ENCODE measurements around the gene SIGLEC9. TPM values are rescaled to one million over a fixed set of nuclear protein-coding genes. Genes with fewer than 3 reads are reported as not detected.

SIGLEC9 gene
- under 1 TPM in 1 of 2 experiments, not detected in 1; 0.26 TPM for total RNA-seq

DNA sequence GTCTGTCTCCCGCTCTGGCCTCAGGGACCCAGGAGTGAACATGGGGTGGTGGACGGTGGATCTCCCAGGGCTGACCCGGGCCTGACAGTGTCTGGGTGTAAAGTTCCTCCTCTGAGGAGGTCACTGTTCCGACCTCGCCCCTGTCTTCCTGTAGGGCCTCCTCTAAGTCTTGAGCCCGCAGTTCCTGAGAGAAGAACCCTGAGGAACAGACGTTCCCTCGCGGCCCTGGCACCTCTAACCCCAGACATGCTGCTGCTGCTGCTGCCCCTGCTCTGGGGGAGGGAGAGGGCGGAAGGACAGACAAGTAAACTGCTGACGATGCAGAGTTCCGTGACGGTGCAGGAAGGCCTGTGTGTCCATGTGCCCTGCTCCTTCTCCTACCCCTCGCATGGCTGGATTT is at the start of gene SIGLEC9:
Gene SIGLEC9 (plus strand): TSS at position 178 of the 400 bp plus-strand sequence. CDS start 69 bp downstream, at position 247.
- Mint-ChIP-seq H3K4me3 (peak within 1 kb of the TSS; percentile 17), H3K9me3 (ENCODE audit: low read depth) (no peaks in the 10 kb centered on the region), H3K36me3 (no peaks in the 10 kb centered on the region), H3K4me1 (peaks cover 57% of the 10 kb centered on the region), H3K27me3 (peaks cover 25% of the 10 kb centered on the region), H3K27ac (peak within 1 kb of the TSS; percentile 80)
- DNase-seq: no peak
- CTCF ChIA-PET: interaction anchor here (1.1 kb wide), 1 partner anchor 135 kb away, joined by 3 read pairs; no protein-coding TSS in a partner anchor
- no peak for ATAC-seq

DNA sequence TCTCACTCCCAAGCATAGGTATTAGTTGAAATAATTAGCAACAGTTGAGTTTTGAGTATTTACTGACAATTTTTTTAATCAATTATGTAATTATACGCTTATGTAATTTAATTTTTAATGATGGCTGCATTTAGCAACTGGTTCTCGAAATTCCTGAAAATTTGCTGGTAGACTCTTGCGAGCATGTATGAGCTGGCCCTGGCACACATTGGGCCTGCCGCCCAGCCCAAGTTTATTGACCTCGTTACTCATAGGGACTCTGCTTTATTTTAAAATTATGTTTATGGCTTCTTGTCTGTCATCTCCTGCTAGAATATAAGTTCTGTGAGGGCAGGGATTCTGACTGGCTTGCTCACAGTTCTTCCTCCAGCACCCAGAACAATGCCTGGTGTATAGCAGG is 48.7 kb upstream of the SIGLEC9 start:
- peaks cover 8% of the 10 kb centered on the region for H3K27me3 Mint-ChIP-seq
- H3K9me3 Mint-ChIP-seq (ENCODE audit: low read depth): no peaks in the 10 kb centered on the region
- CTCF ChIA-PET: no interaction called here
- H3K27ac Mint-ChIP-seq: no peak overlapping the region
- ATAC-seq (no peak), DNase-seq (no peak)
- no peak overlapping the region for H3K4me3 Mint-ChIP-seq
- no peaks in the 10 kb centered on the region for H3K4me1 Mint-ChIP-seq
- no peaks in the 10 kb centered on the region for H3K36me3 Mint-ChIP-seq

DNA sequence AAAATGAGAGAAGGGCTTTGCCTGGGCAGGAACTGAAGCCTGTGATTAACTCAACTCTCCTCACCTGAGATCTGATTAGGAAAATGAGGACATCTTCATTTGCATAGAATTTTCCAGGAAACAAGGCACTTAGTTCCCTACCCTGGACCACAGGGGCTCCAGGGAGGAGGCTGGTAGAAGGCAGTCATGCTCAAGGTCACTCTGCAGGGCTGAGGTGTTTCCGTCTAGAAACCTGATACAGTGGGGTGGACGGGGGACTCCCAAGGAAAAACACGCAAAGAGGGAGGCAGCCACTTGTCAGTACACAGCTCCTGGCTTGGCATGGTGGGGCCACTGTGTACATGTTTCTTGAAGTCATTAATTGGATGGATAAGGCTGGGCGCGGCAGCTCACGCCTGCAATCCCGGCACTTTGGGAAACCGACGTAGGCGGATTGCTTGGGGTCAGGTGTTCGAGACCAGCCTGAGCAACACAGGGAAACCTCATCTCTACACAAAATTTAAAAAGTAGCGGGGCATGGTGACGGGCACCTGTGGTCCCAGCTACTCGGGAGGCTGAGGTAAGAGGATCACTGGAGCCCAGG is 48.0 kb upstream of the SIGLEC9 start:
- CTCF ChIA-PET: no interaction called here
- DNase-seq: no peak
- no peaks in the 10 kb centered on the region for H3K36me3 Mint-ChIP-seq
- no peaks in the 10 kb centered on the region for H3K4me1 Mint-ChIP-seq
- peaks cover 8% of the 10 kb centered on the region for H3K27me3 Mint-ChIP-seq
- ATAC-seq: no peak
- H3K4me3 Mint-ChIP-seq: no peak overlapping the region
- H3K9me3 Mint-ChIP-seq (ENCODE audit: low read depth): no peaks in the 10 kb centered on the region
- H3K27ac Mint-ChIP-seq: no peak overlapping the region

DNA sequence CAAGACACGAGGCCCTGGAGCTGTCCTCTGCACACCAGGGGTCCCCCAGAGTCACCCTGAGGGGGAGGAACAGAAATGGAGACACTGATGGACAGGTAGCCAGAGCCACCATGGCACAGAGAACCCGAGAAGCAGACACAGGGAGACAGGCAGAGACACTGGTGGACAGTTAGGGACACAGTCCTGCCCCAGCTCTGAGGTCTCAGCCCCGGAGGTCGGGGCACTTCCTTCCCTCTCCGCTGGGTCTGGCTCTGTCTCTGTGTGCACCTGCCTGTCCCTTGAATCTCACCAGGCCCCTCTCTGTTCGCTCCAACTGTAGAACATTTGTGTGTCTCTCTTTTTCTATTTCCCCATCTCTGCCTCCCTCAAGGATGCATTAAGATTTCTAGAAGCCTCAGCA is 46.6 kb upstream of the SIGLEC9 start:
- Mint-ChIP-seq H3K27me3 (peaks cover 7% of the 10 kb centered on the region), H3K4me1 (no peaks in the 10 kb centered on the region), H3K9me3 (ENCODE audit: low read depth) (no peaks in the 10 kb centered on the region), H3K4me3 (no peak overlapping the region), H3K36me3 (no peaks in the 10 kb centered on the region), H3K27ac (no peak overlapping the region)
- CTCF ChIA-PET: no interaction called here
- DNase-seq (no peak), ATAC-seq (no peak)

DNA sequence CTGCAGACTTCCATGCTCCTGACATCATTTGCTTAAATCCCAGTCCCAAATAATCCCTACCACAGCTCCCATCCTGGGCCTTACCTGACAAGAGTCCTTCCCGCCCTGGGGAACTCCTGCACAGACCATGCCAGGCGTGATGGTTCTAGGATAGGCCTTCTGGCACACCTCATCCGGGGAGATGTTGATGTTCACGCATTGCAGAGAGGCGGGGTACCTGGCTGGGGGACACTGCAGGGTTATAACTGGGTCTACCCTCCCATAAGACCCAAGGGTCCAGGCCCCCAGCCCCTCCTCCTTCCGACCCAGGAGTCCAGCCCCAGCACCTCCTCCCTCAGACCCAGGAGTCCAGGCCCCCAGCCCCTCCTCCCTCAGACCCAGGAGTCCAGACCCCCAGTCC is 46.0 kb upstream of the SIGLEC9 start:
- ATAC-seq: no peak
- DNase-seq: no peak
- H3K27ac Mint-ChIP-seq: no peak overlapping the region
- no peak overlapping the region for H3K4me3 Mint-ChIP-seq
- H3K4me1 Mint-ChIP-seq: no peaks in the 10 kb centered on the region
- H3K36me3 Mint-ChIP-seq: no peaks in the 10 kb centered on the region
- peaks cover 14% of the 10 kb centered on the region for H3K27me3 Mint-ChIP-seq
- CTCF ChIA-PET: no interaction called here
- H3K9me3 Mint-ChIP-seq (ENCODE audit: low read depth): no peaks in the 10 kb centered on the region

DNA sequence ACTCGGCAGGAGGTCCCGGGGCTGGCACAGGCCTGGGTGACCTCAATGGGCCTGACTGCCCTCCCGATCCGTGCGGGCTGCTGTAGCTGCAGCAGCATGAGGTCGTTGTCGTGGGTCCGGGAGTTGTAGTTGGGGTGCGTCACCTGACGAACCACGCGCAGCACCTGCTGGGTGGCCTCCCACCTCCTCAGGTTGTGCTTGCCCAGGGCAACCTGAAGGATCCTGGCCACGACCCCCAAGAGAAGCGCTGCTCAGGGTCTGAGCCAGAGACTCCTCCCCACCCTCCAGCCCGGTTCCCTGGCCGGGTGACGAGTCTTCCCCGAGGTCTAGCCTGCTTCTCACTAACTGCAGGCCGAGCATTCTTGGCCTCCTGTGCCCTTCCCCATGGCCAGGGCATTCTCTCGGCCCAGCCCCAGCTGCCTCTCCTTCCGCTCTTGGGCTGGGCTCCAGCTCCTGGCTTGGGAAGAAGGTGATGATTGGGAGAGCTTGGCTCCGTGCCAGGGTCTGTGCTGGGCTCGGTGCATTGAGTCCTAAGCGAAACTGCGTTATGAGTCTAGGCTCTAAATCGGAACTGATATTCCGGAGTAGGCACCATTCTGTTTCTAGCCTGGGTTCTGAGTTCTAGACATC is 45.1 kb upstream of the SIGLEC9 start:
- Mint-ChIP-seq H3K4me1 (no peaks in the 10 kb centered on the region), H3K4me3 (no peak overlapping the region), H3K27me3 (peaks cover 7% of the 10 kb centered on the region), H3K36me3 (no peaks in the 10 kb centered on the region), H3K27ac (no peak overlapping the region), H3K9me3 (ENCODE audit: low read depth) (no peaks in the 10 kb centered on the region)
- ATAC-seq (no peak), DNase-seq (no peak)
- CTCF ChIA-PET: no interaction called here

DNA sequence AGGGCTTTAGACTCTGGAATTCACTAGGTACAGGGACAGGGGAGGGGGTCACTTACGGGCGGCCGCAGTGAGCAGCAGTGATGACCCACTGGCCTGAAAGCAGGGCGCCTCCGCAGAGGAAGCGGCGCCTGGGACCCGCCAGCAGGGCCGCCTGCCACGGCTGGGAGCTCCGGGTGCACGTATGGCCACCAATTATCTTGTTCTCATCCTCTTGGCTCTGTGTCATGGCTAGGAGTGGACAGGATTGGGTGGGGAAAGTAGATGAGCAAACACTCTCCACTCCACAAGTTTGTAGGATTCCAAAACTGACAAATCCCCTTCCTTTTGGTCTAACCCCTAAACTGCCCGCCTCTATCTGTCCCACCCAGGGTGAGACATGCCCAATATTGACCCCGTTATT is 43.2 kb upstream of the SIGLEC9 start:
- Mint-ChIP-seq H3K27ac (no peak overlapping the region), H3K36me3 (no peaks in the 10 kb centered on the region), H3K4me3 (no peak overlapping the region), H3K27me3 (peaks cover 7% of the 10 kb centered on the region), H3K9me3 (ENCODE audit: low read depth) (no peaks in the 10 kb centered on the region), H3K4me1 (no peaks in the 10 kb centered on the region)
- CTCF ChIA-PET: no interaction called here
- ATAC-seq (no peak), DNase-seq (no peak)

DNA sequence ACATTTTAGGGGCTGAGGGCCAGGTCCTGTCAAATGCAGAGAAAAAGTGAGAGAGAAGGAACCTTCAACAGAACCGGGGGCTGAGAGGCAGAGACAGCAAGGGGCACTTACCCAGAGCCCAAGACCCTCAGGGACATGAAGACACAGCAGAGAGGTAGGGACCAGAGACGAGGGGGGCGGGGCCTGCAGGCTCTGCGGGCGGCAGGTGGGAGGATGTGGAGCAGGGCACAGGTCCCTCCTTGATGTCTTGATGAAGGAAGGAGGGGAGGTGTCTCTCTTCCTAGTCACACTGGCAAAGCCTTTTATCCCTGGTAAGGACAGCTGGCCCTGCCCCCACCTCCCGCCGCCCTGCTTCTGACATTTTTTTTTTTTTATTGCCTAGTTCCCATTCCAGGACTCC is 42.1 kb upstream of the SIGLEC9 start, which contains the start of gene KLK14:
Gene KLK14 (minus strand): TSS at position 277 of the 400 bp plus-strand sequence. CDS start 273 bp downstream, at position 4.
- H3K27ac Mint-ChIP-seq: no peak within 1 kb of the TSS
- no peak within 1 kb of the TSS for H3K4me3 Mint-ChIP-seq
- H3K9me3 Mint-ChIP-seq (ENCODE audit: low read depth): no peaks in the 10 kb centered on the region
- no peaks in the 10 kb centered on the region for H3K36me3 Mint-ChIP-seq
- CTCF ChIA-PET: no interaction called here
- peaks cover 7% of the 10 kb centered on the region for H3K27me3 Mint-ChIP-seq
- H3K4me1 Mint-ChIP-seq: no peaks in the 10 kb centered on the region
- ATAC-seq (no peak), DNase-seq (no peak)

DNA sequence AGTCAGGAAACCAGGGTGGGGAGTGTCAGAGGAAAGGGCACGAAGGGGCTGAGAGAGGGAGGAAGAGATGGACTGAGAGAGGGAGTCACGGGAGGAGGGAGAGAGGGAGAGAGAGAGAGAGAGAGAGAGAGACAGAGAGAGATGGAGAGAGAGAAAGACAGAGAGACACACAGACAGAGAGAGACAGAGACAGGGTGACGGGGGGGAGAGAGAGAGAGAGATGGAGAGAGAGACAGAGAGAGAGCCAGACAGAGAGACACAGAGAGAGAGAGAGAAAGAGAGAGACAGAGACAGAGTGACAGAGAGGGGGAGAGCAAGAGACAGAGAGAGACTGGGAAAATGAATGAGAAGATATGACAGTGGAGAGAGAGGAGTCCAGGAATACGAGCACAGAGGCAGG is 41.5 kb upstream of the SIGLEC9 start:
- H3K27me3 Mint-ChIP-seq: peaks cover 7% of the 10 kb centered on the region
- H3K9me3 Mint-ChIP-seq (ENCODE audit: low read depth): no peaks in the 10 kb centered on the region
- no peak for DNase-seq
- no peak overlapping the region for H3K27ac Mint-ChIP-seq
- no peak for ATAC-seq
- no peaks in the 10 kb centered on the region for H3K4me1 Mint-ChIP-seq
- H3K4me3 Mint-ChIP-seq: no peak overlapping the region
- no peaks in the 10 kb centered on the region for H3K36me3 Mint-ChIP-seq
- CTCF ChIA-PET: no interaction called here

DNA sequence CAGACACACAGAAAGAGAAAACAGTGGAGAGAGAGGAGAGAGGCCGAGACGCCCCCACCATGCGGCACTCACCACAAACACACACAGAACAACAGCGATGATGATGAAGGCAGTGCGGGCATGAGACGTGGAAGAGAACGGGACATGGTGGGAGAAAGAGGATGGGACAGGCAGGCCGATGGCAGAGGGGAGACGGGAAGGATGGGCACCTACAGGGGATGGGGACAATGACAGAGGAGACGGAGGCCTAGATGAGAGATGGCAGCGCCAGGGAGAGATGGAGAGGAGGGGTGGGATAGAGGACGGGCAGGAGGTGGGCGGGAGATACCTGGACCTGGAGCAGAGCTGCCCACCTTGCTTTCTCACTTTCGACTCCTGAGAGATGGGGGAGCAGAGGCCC is 40.9 kb upstream of the SIGLEC9 start:
- Mint-ChIP-seq H3K4me1 (no peaks in the 10 kb centered on the region), H3K36me3 (no peaks in the 10 kb centered on the region), H3K4me3 (no peak overlapping the region), H3K9me3 (ENCODE audit: low read depth) (no peaks in the 10 kb centered on the region), H3K27ac (no peak overlapping the region), H3K27me3 (peaks cover 7% of the 10 kb centered on the region)
- CTCF ChIA-PET: no interaction called here
- no peak for ATAC-seq
- no peak for DNase-seq

DNA sequence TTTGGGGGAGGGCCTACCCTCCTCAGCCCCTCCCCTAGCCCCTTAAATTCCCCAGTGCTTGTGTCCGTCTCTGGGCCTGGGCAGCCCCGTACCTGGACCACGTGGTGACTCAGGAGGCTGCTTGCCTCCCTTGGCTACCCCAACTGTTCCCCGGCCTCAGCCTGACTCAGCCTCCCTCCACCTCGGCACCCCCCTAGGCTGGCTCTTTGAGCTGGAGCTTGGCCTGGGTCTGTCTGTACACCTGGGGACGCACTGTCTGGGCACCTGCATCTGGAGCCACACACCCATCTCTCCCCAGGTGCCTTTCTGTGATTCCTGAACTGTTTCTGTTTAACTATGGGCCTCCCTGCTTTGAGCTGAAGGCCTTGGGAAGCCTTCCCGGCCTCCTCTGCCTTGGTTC is 40.2 kb upstream of the SIGLEC9 start:
- no peak for ATAC-seq
- H3K4me1 Mint-ChIP-seq: no peaks in the 10 kb centered on the region
- H3K4me3 Mint-ChIP-seq: no peak overlapping the region
- DNase-seq: no peak
- CTCF ChIA-PET: no interaction called here
- H3K9me3 Mint-ChIP-seq (ENCODE audit: low read depth): no peaks in the 10 kb centered on the region
- no peaks in the 10 kb centered on the region for H3K36me3 Mint-ChIP-seq
- peaks cover 7% of the 10 kb centered on the region for H3K27me3 Mint-ChIP-seq
- no peak overlapping the region for H3K27ac Mint-ChIP-seq

DNA sequence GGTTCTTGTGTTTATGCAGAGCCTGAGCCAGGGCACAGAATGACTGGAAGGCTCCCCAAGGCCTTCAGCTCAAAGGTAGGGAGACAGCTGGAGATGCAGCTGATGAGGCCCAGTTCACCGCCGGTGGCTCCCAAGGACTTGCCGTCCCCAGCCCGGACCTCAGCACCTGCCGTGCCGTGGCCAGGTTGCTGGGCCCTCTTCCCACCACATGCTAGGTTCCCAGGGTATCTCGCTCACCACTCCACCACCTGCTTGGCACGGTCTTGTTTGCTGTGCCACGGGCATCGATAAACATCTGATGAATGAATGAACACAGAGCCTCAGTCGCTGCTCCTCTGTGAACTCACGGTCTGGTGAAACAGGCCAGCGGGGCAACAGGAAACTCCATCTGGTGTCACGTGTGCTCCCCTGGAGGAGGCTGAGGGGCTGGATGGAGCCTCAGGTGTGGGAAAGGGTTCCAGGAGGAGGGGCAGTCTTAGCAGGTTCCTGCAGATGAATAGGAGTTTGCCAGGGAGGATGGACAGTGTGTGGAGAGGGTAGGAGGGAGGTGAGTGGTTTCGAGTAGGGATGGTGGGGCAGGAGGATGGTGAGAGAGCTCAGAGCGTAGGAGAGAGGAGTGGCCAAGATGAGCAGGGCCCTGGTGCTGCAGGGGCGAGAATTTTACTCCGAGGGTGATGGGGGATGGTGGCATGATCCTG is 38.4 kb upstream of the SIGLEC9 start:
- Mint-ChIP-seq H3K27me3 (peaks cover 7% of the 10 kb centered on the region), H3K4me1 (no peaks in the 10 kb centered on the region), H3K36me3 (no peaks in the 10 kb centered on the region), H3K27ac (no peak overlapping the region), H3K9me3 (ENCODE audit: low read depth) (no peaks in the 10 kb centered on the region), H3K4me3 (no peak overlapping the region)
- no peak for DNase-seq
- ATAC-seq: no peak
- CTCF ChIA-PET: no interaction called here

DNA sequence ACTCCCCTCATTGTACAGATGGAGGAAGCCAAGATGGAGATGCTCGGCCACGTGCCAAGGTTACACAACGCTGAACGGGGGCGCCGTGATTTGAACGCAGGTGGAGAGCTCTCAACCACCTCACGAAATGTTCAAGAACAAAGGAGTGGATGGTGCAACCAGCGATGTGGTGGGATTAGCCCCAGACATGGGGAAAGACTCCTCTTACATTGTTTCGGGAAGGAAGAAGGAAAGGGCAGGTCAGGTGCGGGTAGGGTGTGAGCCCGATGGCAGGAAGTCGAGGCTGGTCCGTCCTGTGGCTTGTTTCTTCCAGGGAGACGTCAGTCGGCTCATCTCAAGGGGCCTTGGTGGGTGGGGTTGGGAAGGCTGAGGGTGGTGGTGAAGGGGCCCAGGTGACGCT is 34.9 kb upstream of the SIGLEC9 start:
- Mint-ChIP-seq H3K4me1 (no peaks in the 10 kb centered on the region), H3K36me3 (no peaks in the 10 kb centered on the region), H3K4me3 (no peak overlapping the region), H3K9me3 (ENCODE audit: low read depth) (no peaks in the 10 kb centered on the region), H3K27me3 (no peaks in the 10 kb centered on the region), H3K27ac (no peak overlapping the region)
- DNase-seq (no peak), ATAC-seq (no peak)
- CTCF ChIA-PET: no interaction called here

DNA sequence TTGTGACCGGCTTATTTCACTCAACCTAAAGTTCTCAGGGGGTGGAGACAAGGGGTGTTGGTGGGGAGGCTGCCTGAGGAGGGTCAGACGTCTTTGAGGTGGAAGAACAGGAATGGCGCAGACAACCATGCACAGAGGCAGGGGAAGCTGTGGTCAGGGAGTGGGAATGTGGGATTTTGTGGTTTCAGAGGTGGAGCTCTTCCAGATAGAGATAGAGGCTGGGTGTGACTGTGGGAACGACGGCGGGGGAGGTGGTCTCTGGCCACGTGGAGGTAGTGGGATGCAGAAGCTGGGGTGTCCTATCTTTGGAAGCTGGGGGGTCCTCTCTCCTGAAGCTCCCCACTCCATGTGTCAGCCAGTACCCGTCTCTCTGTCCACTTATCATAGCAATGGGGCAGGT is 34.2 kb upstream of the SIGLEC9 start:
- H3K36me3 Mint-ChIP-seq: no peaks in the 10 kb centered on the region
- H3K27me3 Mint-ChIP-seq: no peaks in the 10 kb centered on the region
- H3K9me3 Mint-ChIP-seq (ENCODE audit: low read depth): no peaks in the 10 kb centered on the region
- ATAC-seq (no peak), DNase-seq (no peak)
- no peak overlapping the region for H3K4me3 Mint-ChIP-seq
- H3K27ac Mint-ChIP-seq: no peak overlapping the region
- CTCF ChIA-PET: no interaction called here
- H3K4me1 Mint-ChIP-seq: no peaks in the 10 kb centered on the region

All from activated CD8-positive, alpha-beta memory T cell treated with anti-CD3 and anti-CD28 coated beads, Interleukin-2, amount 10 ng/mL, durations not matched to agents 7 days and 5 days (primary cell).